HG03097 (cell line): ENCODE measurements around the gene ERGIC1.

ENCODE experiments used
- ATAC-seq: cut with Tn5 transposase; IDR thresholded peaks from one replicate; pipeline ENCODE4 v1.9.1; 2021; ENCODE audit not compliant: unreplicated experiment, low FRiP score

ERGIC1 gene

GRCh38 chr5:172939611-172940267, 105.7 kb downstream of the ERGIC1 start:
- ATAC-seq, result no peak

DNA sequence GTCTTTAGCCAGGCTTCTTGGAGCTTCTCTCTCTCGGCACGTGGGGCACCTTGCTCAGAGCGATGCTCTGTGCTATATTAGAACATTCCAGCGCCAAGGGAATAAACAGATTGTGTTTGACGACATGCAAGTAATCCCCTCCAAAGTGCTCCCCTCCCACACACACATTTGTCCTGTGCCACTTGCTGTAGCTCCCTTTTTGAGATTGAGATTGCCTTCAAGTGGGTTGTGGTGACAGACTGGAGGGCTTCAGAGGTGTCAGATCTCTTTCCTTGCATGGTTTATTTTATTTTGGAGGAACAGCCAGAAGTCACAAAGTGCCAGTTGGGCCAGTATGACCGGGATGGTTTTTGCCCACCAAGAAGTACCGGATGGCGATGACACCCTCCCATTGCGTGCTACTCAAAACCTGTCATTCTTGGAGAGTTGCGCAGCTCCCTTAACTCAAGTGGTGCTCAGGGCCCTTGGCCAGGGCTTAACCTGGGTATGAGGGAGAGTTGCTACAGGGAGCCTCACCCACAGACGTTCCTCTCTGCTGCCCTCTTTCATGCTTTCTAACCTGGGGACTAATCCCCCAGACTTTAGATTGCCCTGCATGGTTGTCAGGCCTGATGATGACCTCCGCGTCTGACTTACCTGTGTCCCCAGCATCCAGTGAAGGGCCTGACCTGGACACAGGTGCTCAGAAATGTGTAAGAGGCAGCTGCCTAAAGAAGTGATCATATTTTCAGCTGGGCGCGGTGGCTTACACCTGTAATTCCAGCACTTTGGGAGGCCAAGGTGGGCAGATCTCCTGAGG, 106.4 kb downstream of the ERGIC1 start:
- ATAC-seq, result no peak

GRCh38 chr5:172941067-172941516, 107.0 kb downstream of the ERGIC1 start:
- ATAC-seq, result no peak

- no peak for ATAC-seq
Observed at GRCh38 chr5:172942556-172942955, 108.5 kb downstream of the ERGIC1 start.

DNA sequence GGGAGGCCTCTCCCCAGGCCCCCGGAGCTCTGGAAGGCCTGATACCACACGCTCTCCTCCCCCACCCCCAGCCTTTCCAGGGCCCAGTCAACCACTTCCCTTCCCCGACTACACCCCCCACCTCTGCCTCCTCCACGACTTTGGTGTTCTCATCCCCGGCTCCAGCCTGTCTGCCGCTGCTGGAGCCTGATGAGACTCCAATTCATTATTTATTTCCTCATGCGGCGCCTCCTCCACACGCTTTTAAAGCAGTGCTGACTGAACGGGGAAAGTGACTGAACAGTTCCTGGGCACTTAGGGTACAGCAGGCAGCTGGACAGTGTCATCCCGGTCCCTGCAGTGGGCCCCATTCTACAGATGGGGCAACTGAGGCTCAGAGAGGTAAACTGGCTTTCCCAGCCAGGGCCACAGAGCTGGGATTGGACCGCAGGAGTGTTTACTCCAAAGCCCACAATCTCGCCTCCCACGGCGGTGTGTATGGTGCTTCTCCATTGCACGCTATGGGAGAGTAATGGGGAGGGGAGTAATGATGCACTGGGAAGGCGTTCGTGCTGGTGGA, 109.3 kb downstream of the ERGIC1 start:
- no peak for ATAC-seq

GRCh38 chr5:172943906-172944305, 109.9 kb downstream of the ERGIC1 start:
- ATAC-seq, result no peak

- no peak for ATAC-seq
Observed at GRCh38 chr5:172944741-172945140, 110.7 kb downstream of the ERGIC1 start.

GRCh38 chr5:172945151-172945550, 111.1 kb downstream of the ERGIC1 start:
- ATAC-seq, result no peak

GRCh38 chr5:172946146-172946545, 112.1 kb downstream of the ERGIC1 start:
- no peak for ATAC-seq

DNA sequence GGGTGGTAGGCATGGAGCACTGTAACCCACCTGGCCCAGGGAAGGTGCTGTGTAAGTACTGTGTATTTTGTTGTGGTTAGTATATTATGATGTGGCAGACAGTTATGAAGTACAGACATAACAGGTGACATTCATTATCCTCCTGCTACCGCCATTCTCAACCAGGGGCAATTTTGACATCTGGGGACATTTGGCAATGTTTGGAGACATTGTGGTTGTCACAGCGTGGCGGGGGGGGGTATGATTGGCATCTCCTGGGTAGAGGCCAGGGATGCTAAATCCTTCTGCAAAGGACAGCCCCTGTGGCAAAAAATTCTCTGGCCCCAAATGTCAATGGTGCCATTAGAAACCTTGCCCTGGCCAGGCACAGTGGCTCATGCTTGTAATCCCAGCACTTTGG, 115.4 kb downstream of the ERGIC1 start:
- no peak for ATAC-seq

- ATAC-seq, result no peak
Observed at GRCh38 chr5:172950176-172950965, 116.3 kb downstream of the ERGIC1 start.

- no peak for ATAC-seq
Observed at GRCh38 chr5:172951371-172952033, 117.5 kb downstream of the ERGIC1 start.

GRCh38 chr5:172952034-172952511, 118.0 kb downstream of the ERGIC1 start:
- no peak for ATAC-seq

GRCh38 chr5:172953776-172954675, 120.0 kb downstream of the ERGIC1 start:
- no peak for ATAC-seq

DNA sequence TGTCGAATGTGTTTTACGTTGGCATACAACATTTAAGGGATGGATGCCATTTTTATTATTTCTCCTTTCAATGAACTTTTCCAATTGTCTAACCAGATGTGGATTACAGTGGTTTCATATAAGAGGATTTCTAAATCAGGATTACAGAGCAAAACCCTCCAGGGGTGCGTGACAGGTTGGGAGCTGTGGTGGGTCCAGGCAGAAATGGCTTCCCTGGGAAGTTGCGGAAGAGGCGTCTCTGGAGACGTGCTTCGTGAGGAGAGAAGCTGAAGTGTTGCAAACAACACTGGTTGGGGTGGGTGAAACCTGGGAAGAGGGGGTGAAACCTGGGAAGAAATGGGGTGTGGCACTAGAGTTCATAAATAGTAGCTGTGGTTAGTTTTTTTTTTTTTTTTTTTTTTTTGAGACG, 120.7 kb downstream of the ERGIC1 start:
- ATAC-seq, result no peak

GRCh38 chr5:172956228-172956627, 122.2 kb downstream of the ERGIC1 start:
- ATAC-seq, result no peak

DNA sequence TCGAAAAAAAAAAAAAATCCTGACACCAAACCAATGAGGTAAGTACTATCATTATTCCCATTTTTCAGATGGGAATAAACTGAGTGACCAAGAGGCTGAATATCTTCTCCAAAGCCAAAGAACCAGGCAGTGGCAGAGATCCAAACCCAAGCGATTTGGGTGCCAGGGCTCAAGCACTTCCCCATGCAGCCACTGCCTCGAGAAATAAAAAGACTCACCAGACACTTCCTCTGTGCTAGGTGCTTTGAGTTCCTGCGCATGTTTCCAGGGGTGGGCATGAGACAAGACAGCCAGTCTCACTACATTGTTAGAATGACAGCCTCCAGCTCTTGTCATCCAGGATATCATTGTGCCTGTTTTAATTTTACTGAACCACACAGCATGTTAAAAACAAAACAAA, 122.9 kb downstream of the ERGIC1 start:
- ATAC-seq, result no peak

GRCh38 chr5:172957458-172957857, 123.4 kb downstream of the ERGIC1 start:
- no peak for ATAC-seq

DNA sequence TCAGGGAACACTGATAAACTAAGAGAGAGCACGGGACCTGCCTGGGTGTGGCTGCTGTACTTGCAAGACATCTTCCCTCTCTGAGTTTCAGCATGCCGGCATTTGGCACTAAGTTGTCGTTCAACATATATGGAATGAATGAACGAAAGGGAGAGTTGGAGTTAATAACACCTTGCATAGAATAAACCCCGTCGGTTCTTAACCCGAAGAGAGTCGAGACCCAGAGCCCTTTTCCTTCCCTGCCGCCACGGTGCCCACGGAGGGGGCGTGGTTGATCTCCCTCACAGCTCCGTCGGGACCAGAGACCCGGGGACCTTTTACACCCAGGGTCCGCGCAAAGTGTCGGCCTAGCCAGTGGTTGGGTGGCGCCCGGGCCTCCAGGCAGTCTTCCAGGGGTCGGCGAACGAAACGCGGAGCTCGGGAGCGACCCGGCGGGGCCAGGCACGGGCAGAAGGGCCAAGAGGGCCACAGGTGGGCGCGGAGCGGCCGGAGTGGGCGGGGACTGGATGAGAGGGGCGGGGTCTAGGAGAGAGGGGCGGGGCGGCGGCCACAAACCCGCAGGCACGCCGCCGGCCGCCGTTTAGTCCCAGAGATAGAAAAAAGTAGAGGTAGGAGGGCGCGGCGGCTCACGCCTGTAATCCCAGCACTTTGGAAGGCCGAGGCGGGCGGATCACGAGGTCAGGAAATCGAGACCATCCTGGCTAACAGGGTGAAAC, 124.4 kb downstream of the ERGIC1 start:
- peak; percentile 46 for ATAC-seq
